Muscle layer of colon (tissue), 2 donors: Measurements from ENCODE around the gene SLC38A3.
A peak's percentile ranks its signal among the peaks of the same experiment; 100 is the strongest.
"Not testable (repeated sequence)": the region's sequence is repeated elsewhere in the genome, so short reads cannot be mapped to it uniquely, and the experiment has no call there.

Experiments used
- H3K27ac ChIP-seq: one replicate; pipeline ENCODE4 v1.7.0; 2013; ENCODE audit warnings: low read depth, mild to moderate bottlenecking, low read length, moderate library complexity
- H3K27me3 ChIP-seq, 2 donors: one replicate each; pipeline ENCODE4 v1.7.0; 2013; ENCODE audit warnings: low read length in 2 of 2, mild to moderate bottlenecking in 2 of 2; ENCODE audit not compliant: insufficient read depth in 2 of 2, control insufficient read depth in 1 of 2
- H3K36me3 ChIP-seq: one replicate; pipeline ENCODE4 v1.7.0; 2013; ENCODE audit warnings: mild to moderate bottlenecking, low read length; ENCODE audit not compliant: insufficient read depth
- H3K4me1 ChIP-seq: one replicate; pipeline ENCODE4 v1.7.0; 2013; ENCODE audit warnings: mild to moderate bottlenecking, low read length; ENCODE audit not compliant: insufficient read depth
- H3K4me3 ChIP-seq, 2 donors: one replicate each; pipeline ENCODE4 v1.7.0; 2013; ENCODE audit warnings: low read length in 2 of 2, low read depth in 1 of 2, mild to moderate bottlenecking in 1 of 2, moderate library complexity in 1 of 2
- H3K9ac ChIP-seq: one replicate; pipeline ENCODE4 v1.7.0; 2013; ENCODE audit warnings: low read length
- H3K9me3 ChIP-seq: one replicate; pipeline ENCODE4 v1.7.0; 2013; ENCODE audit warnings: mild to moderate bottlenecking, low read length
- donor health status: abdominal sarcoma.
- donor health status: Adenocarcinoma of cecum.

The SLC38A3 gene

DNA sequence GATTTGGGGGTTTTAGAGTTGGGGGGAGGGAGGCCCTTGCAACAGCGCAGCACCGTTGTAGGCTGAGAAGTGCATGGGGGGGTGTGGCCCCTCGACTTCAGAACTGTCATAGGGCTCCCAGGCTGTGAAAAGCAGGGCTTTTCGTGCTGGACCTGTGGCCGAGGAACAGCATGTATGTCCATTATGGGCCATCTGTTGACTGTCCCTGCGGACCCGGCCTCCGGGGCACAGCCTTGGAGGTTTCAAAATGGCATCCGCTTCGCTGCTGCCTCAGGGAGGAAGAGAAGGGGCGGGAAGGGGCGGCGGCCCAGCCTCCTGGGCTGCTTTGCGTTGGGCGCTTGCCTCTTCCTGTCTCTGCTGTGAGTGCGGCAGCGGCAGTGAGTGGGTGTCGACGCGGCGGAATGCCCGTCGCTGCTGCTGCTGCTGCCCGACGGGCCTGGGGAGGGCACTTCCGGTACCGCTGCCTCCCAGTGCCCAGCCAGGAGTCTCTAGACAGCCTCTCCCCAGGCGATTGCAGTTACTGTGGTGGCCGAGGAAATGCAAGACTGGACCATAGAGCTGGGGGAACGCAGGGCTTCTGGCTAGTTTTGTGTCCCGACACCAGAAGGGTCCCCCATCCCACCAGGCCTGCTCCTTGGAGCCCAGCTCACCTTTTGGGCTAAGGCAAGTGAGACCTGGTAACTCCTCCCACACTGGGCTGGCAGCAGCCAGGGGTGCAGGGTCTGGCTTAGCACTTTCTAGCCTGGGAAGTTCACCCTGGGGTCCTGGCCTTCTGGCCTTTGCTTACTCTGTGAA is 32.9 kb downstream of the SLC38A3 start:
- H3K36me3 ChIP-seq = peaks cover 4% of the 10 kb centered on the region
- H3K4me1 ChIP-seq = peaks cover 57% of the 10 kb centered on the region
- no peaks in the 10 kb centered on the region for H3K9me3 ChIP-seq
- H3K9ac ChIP-seq = peak overlapping the region; percentile 98
- H3K4me3 ChIP-seq = peak overlapping the region; percentile 62 to 96
- peak overlapping the region; percentile 91 for H3K27ac ChIP-seq
- no peaks in the 10 kb centered on the region for H3K27me3 ChIP-seq

DNA sequence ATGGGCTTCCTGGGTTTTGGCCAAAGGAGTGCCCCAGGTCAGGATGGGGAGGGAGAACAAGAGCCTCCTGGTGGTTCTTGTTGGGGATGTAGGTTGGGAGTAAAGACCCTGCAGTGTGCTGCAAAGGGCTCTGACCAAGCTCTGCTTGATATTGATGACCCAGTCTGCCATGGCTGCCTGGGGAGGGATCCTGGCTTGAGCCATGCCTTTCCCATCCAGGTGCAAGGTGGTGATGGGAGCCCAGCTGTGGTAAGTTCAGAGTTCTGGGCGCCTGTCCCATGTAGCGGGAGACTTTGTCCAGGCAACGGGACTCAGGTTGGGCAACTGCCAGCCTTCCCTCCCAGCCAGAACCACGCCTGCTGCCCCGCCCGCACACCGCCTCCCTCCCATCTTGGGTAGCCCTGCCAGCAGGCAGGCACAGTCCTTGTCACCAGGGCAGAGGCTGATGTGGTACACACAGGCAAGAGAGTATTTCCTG is 33.5 kb downstream of the SLC38A3 start:
- H3K36me3 ChIP-seq = peaks cover 4% of the 10 kb centered on the region
- no peaks in the 10 kb centered on the region for H3K27me3 ChIP-seq
- H3K27ac ChIP-seq = peak overlapping the region; percentile 91
- H3K4me1 ChIP-seq = peaks cover 64% of the 10 kb centered on the region
- H3K9ac ChIP-seq = peak overlapping the region; percentile 98
- peak overlapping the region; percentile 62 to 96 for H3K4me3 ChIP-seq
- H3K9me3 ChIP-seq = no peaks in the 10 kb centered on the region

DNA sequence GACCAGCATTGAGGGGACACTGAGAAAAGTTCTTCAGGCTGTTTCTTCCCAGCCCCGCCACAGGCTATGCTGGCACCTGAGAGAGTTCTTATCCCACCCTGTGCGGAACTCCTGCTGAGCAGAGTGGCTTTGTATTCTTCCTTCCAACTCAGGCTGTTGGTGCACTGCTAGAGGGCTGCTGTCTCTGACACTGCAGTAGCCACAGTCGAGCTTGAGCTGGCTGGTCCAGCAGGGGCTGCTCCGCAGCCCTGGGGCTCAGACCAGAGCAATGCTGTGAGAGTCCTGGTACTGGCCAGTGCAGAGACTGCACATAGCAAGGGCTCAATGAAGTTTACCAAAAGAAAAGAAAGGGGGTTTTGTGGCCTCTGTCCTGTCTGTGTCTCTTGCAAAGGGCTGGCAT is 34.6 kb downstream of the SLC38A3 start:
- Histone ChIP-seq H3K4me1 (peaks cover 69% of the 10 kb centered on the region), H3K27ac (peak overlapping the region; percentile 91)

DNA sequence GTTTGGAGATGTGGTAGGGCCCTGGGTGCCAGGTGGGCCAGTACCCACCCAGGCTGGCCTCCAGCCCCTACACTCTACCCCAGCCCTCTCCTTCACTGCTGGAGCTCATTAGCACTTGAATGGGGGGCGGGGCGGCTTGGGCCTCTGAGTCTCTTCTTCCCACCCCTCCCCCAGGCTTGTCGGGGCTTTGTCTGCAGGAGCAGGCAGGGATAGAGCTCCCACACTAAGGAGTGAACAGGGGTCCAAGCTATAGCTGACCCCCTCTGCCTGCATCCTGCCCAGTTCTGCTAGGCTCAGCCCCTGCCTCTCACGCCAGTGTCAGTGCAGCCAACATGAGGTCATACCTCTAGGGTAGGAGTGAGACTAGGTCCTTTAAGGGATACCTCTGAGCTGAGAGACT is 36.1 kb downstream of the SLC38A3 start:
- Histone ChIP-seq H3K9me3 (no peaks in the 10 kb centered on the region), H3K27ac (peak overlapping the region; percentile 14), H3K36me3 (peaks cover 4% of the 10 kb centered on the region), H3K4me3 (no peak overlapping the region), H3K27me3 (no peaks in the 10 kb centered on the region), H3K4me1 (peaks cover 72% of the 10 kb centered on the region), H3K9ac (no peak overlapping the region)

More for the DNA sequence above, 34.6 kb downstream of the SLC38A3 start:
- Histone ChIP-seq H3K36me3 (peaks cover 4% of the 10 kb centered on the region), H3K9me3 (no peaks in the 10 kb centered on the region), H3K9ac (peak overlapping the region; percentile 32), H3K4me3 (peak overlapping the region in 1 of 2 donors; percentile 1), H3K27me3 (no peaks in the 10 kb centered on the region)

DNA sequence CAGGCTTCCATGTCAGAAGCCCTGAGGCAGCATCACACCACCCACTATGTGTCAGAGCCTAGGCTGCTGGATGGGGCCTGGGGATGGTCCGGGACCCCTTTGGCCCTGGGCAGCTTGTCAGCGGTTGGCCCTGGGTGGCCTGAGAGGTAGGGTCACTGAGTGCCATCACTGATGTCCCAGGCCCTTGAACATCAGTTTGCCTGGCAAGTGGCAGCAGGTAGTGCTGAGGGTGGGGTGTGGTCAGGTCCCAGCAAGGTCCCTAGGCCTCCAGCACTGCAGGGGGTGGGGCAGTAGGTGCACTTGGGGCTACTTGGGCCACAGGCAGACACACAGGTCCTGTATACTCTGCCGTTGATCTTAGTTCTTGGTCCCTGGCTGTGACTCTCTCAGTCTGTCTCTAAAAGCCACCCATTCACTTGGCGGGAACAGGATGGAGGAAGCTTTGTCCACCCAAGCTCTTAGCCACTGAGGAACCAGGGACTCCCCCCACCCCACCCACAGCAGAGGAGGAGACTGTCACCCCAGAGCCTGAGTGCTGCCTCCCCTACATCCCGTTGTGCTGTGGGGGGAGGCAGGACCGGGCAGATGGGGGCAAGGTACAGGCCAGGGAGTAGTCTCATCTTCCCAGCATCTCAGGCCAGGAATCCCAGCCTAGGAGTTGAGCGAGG is 36.8 kb downstream of the SLC38A3 start:
- no peaks in the 10 kb centered on the region for H3K9me3 ChIP-seq
- peak overlapping the region in 1 of 2 donors; percentile 25 for H3K4me3 ChIP-seq
- peak overlapping the region; percentile 50 for H3K27ac ChIP-seq
- no peak overlapping the region for H3K9ac ChIP-seq
- H3K4me1 ChIP-seq = peaks cover 79% of the 10 kb centered on the region
- H3K36me3 ChIP-seq = peaks cover 4% of the 10 kb centered on the region
- no peaks in the 10 kb centered on the region for H3K27me3 ChIP-seq

DNA sequence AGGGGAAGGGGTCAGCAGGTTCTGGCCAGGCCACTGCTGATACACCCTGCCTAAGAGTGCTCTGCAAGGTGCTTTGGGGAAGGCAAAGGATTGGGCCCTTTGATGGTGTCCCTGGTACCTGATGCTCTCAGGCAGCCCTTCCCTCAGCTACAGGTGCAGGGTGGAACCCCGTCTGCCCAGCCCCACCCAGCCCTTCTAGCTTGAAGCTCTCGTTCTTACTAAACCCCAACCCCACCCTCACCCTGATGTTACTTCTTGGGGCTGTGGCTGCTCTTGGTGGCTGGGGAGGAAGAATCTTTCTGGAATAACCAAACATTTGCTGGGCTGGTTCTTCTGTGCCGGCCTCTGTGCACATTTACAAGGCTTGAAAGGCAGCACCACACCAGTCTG is 37.3 kb downstream of the SLC38A3 start:
- peaks cover 84% of the 10 kb centered on the region for H3K4me1 ChIP-seq
- H3K9me3 ChIP-seq = no peaks in the 10 kb centered on the region
- H3K27me3 ChIP-seq = no peaks in the 10 kb centered on the region
- no peak overlapping the region for H3K9ac ChIP-seq
- H3K36me3 ChIP-seq = peaks cover 7% of the 10 kb centered on the region
- H3K27ac ChIP-seq = peak overlapping the region; percentile 50
- H3K4me3 ChIP-seq = no peak overlapping the region

DNA sequence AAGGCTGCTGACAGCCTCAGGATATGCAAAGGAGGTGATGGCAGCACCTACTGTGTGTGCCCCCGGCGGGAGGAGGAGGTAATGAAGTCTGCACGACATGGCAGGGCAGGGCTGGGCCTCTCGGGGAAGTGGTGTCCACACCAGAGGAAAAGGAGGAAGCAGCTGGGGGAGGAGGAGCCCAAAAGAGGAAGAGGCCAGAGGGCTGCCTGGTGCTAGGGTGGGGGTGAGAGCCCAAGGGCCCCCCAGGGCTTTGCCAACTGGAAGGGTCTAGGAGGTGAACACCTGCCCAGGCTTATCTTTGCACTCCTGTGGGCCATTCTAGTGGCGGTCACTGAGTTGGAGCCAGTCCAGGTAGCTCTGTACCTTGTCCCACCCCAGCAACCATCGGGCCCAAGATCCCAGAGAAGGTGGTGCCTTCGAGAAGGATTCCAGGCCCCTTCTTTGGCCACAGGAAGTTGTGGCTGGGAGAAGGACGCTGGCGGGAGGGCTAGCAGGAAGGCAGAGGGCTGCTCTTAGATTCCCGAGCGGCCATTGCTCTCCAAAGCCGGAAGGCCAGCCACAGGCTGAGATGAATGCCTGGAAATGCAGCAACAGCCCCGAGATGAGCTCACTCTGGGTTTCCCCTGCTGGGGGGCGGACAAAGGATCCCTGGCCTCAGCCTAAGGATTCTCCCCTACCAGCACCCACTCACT is 37.9 kb downstream of the SLC38A3 start:
- peak overlapping the region in 1 of 2 donors; percentile 31 for H3K4me3 ChIP-seq
- H3K4me1 ChIP-seq = peaks cover 87% of the 10 kb centered on the region
- H3K9me3 ChIP-seq = no peaks in the 10 kb centered on the region
- no peaks in the 10 kb centered on the region for H3K27me3 ChIP-seq
- H3K9ac ChIP-seq = peak overlapping the region; percentile 11
- H3K36me3 ChIP-seq = peaks cover 13% of the 10 kb centered on the region
- peak overlapping the region; percentile 59 for H3K27ac ChIP-seq

DNA sequence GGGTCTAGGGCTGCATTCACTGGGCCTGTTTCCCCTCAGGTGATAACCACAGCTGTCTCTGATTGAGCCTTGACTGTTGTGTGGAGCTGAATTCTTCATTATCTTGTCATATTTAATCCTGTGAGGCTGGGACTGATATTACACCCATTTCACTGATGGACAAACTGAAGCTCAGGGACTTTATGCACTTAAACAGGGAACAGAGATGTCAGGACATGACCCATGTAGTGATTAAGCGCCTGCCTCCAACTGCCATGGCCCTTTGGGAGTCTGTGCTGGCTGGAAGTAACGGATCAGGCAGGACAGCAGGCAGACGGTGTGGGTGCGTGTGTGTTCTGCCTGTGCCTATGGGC is 38.4 kb downstream of the SLC38A3 start:
- H3K4me1 ChIP-seq = peaks cover 87% of the 10 kb centered on the region
- peaks cover 13% of the 10 kb centered on the region for H3K36me3 ChIP-seq
- H3K9ac ChIP-seq = peak overlapping the region; percentile 11
- H3K27ac ChIP-seq = peak overlapping the region; percentile 59
- no peak overlapping the region for H3K4me3 ChIP-seq
- no peaks in the 10 kb centered on the region for H3K27me3 ChIP-seq
- H3K9me3 ChIP-seq = no peaks in the 10 kb centered on the region

DNA sequence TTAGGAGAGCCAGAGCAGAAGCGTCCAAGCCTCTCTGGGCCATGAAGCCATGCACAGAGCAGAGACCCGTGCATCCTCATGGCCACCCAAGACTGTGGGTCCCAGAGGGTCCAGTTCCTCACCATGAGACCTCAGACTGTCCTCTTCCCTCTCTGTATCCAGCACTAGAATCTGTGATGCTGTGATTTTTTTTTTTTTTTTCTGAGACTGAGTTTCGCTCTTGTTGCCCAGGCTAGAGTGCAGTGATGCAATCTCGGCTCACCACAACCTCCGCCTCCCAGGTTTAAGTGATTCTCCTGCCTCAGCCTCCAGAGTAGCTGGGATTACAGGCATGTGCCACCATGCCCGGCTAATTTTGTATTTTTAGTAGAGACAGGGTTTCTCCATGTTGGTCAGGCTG is 39.7 kb downstream of the SLC38A3 start:
- H3K9ac ChIP-seq, H3K36me3 ChIP-seq, H3K9me3 ChIP-seq, H3K27me3 ChIP-seq, H3K4me3 ChIP-seq, H3K27ac ChIP-seq: not testable (repeated sequence)
- H3K4me1 ChIP-seq = peaks cover 87% of the 10 kb centered on the region

DNA sequence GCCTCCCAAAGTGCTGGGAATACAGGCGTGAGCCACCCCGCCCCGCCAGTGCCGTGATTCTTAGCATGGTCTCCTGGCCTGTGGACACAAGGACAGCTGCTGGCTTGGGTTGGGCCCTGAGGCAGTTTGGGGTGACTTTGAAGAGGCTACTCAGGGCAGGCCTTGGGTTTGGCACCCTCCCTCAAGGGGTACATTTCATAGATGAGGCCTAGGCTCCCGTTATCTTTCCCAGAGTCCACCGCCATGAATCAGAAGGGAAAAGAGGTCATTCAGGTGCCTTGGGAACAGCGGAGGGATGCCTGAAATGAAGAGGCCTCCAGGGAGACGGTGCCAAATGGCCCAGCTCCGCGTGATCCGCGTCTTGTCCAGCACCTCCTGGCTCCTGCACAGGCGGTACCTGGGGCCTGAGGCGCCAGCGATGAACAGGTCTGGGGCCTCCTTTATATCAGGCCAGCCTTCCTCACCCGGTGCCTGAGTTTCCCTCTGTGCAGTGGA is 40.2 kb downstream of the SLC38A3 start:
- peak overlapping the region; percentile 34 for H3K9ac ChIP-seq

DNA sequence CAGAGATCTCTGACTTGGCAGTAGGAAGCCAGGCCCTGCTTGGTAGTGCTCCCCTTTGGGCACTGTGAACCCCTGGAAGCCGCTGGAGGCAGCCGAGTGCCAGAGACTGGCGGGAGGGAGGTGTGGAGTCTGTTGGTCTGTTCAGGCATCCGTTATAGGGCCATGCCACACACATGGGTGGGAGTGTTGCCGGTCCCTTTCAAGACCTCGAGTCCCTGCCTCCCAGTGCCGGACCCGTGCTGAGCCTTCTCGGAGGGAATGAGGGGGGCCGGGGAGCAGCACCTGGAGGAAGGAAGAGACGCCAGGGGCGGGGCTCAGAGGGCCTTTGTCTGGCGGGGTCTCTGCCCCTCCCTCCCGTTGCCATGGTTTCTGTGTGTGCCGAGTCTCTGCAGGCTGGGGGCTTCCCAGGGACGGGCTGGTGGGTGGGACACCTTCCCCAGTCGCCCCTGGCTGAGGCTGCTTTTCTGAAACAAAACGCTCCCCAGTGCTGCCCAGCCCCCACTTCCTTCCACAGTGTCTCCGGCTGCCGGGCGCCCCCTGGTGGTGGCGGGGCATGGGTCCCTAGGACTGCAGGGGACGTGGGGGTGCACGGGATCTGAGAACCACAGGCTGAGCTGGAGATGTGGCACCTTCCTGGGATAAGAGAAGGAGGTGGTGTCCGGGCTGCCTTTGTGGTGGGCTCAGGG is 40.9 kb downstream of the SLC38A3 start:
- H3K36me3 ChIP-seq = peaks cover 10% of the 10 kb centered on the region
- no peaks in the 10 kb centered on the region for H3K27me3 ChIP-seq
- peak overlapping the region; percentile 3 to 54 for H3K4me3 ChIP-seq
- peaks cover 85% of the 10 kb centered on the region for H3K4me1 ChIP-seq
- no peaks in the 10 kb centered on the region for H3K9me3 ChIP-seq
- H3K27ac ChIP-seq = peak overlapping the region; percentile 18
- peak overlapping the region; percentile 34 for H3K9ac ChIP-seq

More for the DNA sequence above, 40.2 kb downstream of the SLC38A3 start:
- Histone ChIP-seq H3K27me3 (no peaks in the 10 kb centered on the region), H3K4me3 (peak overlapping the region in 1 of 2 donors; percentile 54), H3K4me1 (peaks cover 87% of the 10 kb centered on the region), H3K36me3 (peaks cover 8% of the 10 kb centered on the region), H3K9me3 (no peaks in the 10 kb centered on the region), H3K27ac (peak overlapping the region; percentile 18)
